Panc1 (cell line): ENCODE data around the gene CD37.
"Not testable (repeated sequence)": the region's sequence is repeated elsewhere in the genome, so short reads cannot be mapped to it uniquely, and the experiment has no call there.

Source experiments
- SIN3A ChIP-seq: IDR thresholded peaks from 2 replicates; pipeline ENCODE4 v1.6.1; 2012; ENCODE audit warnings: low read depth, mild to moderate bottlenecking, low read length, moderate library complexity, borderline replicate concordance; ENCODE audit not compliant: insufficient read depth
- TF ChIP-seq, protein P1 (sequence below): fragments of 450-650 bp; IDR thresholded peaks from 2 replicates; pipeline ENCODE4 v1.5.1; 2017; ENCODE audit warnings: mild to moderate bottlenecking

DNA sequence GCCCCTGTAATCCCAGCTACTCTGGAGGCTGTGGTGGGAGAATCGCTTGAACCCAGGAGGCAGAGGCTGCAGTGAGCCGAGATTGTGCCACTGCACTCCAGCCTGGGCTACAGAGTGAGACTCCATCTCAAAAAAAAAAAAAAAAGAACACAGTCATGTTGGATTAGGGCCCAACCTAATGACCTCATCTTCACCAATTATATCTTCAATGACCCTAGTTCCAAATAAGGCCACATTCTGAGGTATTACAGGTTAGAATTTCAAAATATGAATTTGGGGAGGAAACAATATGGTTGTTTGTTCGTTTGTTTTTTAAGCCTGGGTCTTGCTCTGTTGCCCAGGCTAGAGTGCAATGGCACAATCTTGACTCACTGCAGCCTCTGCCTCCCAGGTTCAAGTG, 38.0 kb downstream of the CD37 start:
- TF ChIP-seq, protein P1, sequence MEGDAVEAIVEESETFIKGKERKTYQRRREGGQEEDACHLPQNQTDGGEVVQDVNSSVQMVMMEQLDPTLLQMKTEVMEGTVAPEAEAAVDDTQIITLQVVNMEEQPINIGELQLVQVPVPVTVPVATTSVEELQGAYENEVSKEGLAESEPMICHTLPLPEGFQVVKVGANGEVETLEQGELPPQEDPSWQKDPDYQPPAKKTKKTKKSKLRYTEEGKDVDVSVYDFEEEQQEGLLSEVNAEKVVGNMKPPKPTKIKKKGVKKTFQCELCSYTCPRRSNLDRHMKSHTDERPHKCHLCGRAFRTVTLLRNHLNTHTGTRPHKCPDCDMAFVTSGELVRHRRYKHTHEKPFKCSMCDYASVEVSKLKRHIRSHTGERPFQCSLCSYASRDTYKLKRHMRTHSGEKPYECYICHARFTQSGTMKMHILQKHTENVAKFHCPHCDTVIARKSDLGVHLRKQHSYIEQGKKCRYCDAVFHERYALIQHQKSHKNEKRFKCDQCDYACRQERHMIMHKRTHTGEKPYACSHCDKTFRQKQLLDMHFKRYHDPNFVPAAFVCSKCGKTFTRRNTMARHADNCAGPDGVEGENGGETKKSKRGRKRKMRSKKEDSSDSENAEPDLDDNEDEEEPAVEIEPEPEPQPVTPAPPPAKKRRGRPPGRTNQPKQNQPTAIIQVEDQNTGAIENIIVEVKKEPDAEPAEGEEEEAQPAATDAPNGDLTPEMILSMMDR, result not testable (repeated sequence)
- not testable (repeated sequence) for TF ChIP-seq SIN3A
